Activated CD8-positive, alpha-beta memory T cell treated with anti-CD3 and anti-CD28 coated beads, Interleukin-2, amount 50 U/mL, for 48 hours (primary cell): ENCODE measurements around the gene CCDC69.
"Not testable (repeated sequence)": the region's sequence is repeated elsewhere in the genome, so short reads cannot be mapped to it uniquely, and the experiment has no call there.

Source experiments
- DNase-seq: peaks from one replicate; pipeline ENCODE4 v3.0.0-alpha.2; 2020

CCDC69 gene

DNA sequence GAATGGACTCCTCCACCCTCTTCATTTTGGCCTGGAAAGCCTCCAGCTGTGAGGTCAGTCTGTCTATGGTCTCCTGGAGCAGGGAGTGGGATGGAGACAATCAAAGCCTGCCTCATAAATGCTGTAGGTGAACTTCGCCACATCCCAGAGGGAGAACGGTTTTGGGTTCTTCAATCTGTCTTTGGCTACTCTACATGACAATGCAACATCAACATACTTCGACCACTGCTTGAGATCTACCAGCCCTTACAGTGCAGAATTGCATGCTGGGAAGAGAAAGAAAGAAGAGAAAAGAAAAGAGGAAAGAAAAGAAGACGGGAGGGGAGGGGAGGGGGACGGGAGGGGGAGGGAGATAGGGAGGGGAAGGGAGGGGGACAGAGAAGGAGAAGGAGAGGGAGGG lies 37.8 kb downstream of the CCDC69 start:
- DNase-seq, result no peak

GRCh38 chr5:151184316-151185042 lies 39.4 kb downstream of the CCDC69 start:
- DNase-seq, result peak; percentile 44

- peak; percentile 48 for DNase-seq
These were observed 40.2 kb downstream of the CCDC69 start for GRCh38 chr5:151183456-151184245.

GRCh38 chr5:151182976-151183375 lies 40.9 kb downstream of the CCDC69 start:
- peak; percentile 32 for DNase-seq

- DNase-seq, result peak; percentile 40
These were observed 41.4 kb downstream of the CCDC69 start for GRCh38 chr5:151182524-151182900.

DNA sequence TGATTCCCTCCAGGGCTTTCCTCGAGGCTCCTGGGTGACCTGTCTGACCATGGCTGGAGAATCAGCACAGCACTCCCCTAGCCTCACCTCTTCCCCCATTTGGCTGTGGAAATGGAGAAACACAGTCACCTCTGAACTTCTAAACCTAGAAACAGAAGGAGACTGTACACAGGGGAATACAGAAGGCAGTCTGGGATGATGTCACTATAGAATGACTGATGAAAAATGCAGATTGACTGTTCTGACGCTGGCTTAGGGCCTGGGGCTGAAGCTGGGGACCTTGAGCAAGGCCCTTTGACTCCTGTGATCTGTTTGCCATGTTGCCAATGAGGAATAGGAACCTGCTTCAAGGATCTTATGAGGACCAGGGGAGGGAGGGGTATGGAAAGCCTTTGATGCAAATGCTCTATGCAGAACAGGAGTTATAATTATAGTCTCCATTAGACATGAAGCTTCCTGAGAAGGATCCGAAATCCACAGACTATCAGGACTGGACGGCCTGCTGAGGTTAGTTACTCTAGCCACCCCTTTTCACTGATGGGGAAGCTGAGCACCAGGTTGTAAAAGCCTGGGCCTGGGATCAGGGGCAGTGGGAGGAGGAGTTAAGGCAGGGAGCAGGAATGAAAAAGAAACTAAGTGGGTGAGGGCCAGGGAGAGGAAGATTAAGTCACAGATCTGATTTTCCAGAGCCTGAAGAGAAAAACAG lies 41.9 kb downstream of the CCDC69 start:
- DNase-seq, result peak; percentile 29

DNA sequence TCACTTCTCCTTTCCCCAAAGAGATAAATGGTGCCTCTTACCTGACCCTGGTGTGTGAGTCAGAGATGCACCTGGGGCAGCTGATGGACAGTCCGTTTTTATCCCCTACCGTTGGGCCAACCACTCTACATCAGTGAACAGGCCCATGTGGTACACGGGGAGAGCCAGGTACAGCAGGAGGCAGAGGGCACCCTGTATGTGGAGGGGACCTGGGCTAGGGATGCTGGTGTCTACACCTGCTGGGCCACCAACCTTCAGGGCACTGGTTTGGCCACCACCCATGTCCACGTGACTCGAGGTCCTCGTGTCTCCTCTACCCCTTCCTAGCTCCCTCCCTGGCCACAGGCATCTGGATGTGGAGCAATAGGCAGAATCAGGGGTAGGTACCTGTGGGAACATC lies 43.6 kb downstream of the CCDC69 start:
- DNase-seq, result peak; percentile 43

DNA sequence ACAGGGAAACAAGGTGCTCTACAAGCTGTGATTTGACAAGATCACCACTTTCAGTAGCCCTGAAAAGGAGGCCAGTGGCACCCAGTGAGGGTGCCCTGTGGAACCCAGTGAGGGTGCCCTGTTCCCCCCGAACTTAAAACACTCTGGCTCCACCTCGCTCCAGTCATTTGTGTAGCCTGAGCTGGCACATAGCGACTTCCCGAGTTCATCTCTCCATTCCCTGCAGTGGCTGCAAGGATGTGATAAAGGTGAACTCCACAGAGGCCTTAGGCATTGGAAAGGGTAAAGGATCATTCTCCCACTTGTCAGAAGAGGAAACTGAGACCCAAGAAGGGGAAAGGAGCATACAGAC lies 44.4 kb downstream of the CCDC69 start:
- no peak for DNase-seq

GRCh38 chr5:151178777-151179488 lies 45.0 kb downstream of the CCDC69 start:
- peak; percentile 45 for DNase-seq

- DNase-seq, result no peak
These were observed 45.5 kb downstream of the CCDC69 start for GRCh38 chr5:151178372-151178771.

- DNase-seq, result not testable (repeated sequence)
These were observed 47.6 kb downstream of the CCDC69 start for GRCh38 chr5:151176268-151176667.

- DNase-seq, result peak; percentile 38
These were observed 49.2 kb downstream of the CCDC69 start for GRCh38 chr5:151174612-151175101.

DNA sequence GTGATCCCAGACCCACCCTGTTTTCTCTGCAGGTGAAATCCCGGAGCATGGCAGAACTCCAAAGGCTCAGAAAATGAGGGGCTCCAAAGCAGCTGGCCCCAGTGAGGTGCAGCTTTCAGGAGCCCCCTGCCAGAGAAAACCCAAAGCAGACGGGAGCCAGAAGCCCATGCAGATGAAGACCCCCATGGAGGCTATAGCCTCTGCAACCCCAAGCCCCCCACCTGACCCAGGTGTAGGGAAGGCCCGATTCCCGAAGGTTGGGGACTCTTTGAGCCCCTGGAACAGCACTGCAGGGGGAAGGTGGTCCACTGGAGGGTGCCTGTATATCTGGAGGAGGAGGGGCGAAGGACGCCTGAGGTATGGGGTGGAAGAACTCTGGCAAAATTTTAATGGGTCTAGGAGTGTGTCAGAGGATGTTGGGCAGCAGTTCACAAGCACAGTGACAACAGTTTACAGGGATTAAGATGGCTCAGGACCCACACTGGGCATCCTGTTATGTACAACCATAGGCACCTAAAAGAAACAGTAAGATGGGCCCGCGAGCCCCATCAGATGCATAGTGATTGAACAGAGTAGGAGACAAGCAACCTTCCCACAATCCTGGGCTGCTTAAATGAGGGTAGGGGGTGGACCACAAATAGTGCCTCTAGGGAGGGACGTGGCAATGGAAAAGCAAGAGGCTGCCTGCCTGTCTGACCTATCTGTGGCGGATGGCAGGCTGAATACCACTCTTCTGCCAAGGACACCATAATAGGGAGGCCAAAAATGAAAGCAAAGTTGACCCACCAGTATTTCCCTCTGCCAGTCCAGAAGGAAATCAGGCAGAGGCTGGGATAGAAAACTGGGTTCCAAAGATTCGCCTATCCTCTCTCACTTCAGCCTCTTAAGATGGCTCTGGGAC lies 49.9 kb downstream of the CCDC69 start:
- peak; percentile 42 for DNase-seq

- DNase-seq, result peak; percentile 15
These were observed 52.4 kb downstream of the CCDC69 start for GRCh38 chr5:151171529-151171928.

DNA sequence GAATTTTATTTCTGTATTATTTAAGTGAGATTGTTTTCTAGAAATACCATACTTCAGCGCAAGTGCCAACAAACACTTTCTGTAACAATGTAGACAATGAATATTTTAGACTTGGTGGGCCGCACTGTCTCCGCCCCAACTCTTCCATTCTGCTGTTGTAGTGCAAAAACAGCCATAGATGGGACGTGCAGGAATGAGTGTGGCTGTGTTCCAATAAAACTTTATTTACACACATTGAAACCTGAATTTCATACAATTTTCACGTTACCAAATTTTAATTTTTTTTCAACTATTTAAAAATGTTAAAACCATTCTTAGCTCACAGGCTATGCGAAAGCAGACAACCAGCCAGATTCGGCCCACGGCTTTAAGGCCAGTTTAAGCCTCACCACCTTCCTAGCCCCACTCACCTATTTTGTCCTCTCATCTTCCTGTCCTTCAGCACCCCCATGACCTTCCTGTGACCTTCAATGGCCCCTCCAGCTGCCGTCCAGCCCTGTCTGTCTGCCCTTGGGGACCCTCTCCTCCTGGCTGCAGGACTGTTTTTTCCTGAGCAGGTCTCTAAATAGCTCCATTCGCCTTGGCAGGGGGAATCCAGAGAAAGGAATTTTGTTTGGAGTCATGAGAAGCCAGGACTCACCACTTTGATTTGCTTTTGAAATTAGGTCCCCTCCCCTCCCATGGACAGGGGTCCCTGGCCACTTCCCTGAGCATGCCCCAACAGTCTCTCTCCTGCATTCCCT lies 55.1 kb downstream of the CCDC69 start:
- DNase-seq, result peak; percentile 37

GRCh38 chr5:151167022-151167421 lies 56.9 kb downstream of the CCDC69 start:
- no peak for DNase-seq

DNA sequence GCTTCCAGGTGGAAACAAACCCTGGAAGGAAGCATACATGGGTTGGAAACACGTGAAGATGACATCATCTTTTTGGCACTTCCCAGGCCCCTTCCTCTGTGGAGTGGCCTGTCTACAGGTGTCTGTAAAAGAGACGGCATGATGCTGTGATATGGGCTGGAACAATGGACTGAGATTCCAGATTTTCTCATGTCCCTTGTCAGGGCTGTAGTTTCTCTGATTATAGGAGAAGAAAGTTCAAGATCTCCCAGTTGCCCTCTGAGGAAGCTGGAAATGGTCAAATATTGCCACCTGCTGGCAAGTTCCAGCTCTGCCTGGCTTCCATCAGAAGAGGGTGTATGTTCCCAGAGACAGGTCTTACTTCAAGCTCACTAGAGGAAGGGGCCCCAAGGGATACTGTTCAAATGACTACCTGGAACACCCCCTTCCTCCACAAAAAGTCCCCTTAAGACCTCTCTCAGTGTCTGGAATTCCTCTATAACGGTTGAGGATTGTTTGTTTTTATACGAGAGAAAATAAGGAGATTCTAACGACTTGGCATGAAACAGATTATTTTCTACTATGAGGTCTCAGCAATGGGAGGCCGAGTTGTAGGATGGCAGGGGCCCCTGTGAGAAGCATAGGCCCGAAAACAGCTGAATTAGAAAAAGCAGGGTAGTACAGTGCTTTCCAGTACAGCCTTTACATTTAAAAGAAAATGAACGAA lies 59.1 kb downstream of the CCDC69 start:
- peak; percentile 81 for DNase-seq

- DNase-seq, result no peak
These were observed 61.1 kb downstream of the CCDC69 start for GRCh38 chr5:151162776-151163175.

DNA sequence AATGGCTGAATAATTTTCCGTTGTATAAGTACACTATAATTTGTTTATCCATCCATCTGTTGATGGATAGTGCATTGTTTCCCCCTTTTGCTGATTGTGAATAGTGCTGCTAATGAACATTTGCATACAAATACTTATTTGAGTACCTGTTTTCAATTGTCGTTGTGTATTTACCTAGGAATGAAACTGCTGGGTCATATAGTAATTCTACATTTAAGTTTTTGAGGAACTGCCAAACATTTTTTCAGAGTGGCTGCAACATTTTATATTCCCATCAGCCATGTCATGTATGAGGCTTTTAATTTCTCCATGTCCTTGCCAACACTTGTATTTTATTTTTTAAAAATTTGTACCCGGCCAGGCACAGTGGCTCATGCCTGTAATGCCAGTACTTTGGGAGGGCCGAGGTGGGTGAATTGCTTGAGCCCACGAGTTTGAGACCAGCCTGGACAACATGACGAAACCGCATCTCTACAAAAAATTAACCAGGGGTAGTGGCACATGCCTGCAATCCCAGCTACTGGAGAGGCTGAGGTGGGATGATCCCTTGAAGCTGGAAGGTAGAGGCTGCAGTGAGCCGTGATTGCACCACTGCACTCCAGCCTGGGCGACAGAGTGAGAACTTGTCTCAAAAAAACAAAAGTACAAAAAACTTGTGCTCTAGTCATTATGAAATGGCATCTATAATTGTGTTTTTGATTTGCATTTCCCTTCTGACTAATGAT lies 64.1 kb downstream of the CCDC69 start:
- no peak for DNase-seq

DNA sequence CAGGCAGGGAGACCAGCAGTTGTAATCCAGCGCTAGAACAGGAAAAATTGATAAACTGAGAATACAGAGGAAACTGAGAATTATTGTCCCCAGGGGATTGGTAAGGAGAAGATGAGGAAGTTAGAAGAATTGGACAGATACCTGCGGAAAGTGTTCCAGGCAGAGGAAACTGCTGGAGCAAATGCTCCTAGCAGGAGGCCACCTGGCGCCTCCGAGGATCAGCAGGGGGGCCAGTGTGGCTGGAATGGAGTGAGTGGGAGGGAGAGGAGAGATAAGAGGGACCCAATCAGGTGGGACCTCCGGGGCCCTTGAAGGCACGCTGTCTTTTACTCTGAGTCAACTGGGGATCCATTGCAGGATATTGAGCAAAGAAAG lies 65.6 kb downstream of the CCDC69 start:
- no peak for DNase-seq
